ENCODE measurements around the gene SPTY2D1. TPM values are rescaled to one million over a fixed set of nuclear protein-coding genes. Genes with fewer than 3 reads are reported as not detected.

SPTY2D1 gene
- polyA plus RNA-seq, 1 donor (not counting 4 experiments of a cell fraction or from before 2014, with no cell fraction given), result 14.3 TPM

DNA sequence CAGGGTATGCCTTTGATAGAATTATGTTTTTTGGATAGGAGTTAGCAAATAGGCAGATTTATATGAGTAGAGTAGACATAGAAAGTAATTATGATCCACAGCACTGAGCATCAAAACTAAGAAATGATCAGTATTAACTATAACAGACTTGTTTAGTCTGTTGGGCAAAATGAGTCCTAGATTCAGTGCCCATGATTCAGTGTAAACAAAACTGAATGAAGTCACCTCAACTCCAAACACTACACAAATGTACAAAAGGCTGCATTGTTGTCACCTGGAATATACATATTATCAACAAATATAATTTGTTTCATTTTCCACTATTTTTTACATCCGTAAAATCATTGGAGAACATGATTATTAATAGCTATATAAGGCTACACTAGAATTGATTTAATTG lies 52.3 kb downstream of the SPTY2D1 start:
- Histone ChIP-seq H3K36me3 (ENCODE audit: control insufficient read depth in 2 of 2, extremely low read depth in 1 of 2, insufficient read depth in 2 of 2, low read length in 2 of 2) (peaks cover 0 to 4% of the 10 kb centered on the region in 2 experiments), H3K9ac (ENCODE audit: control insufficient read depth, extremely low read depth, insufficient read depth, low read length) (no peak overlapping the region), H3K79me2 (ENCODE audit: control insufficient read depth, insufficient read depth, low read length) (peaks cover 6% of the 10 kb centered on the region), H3K9me1 (ENCODE audit: control insufficient read depth, extremely low read depth, insufficient read depth, low read length) (no peaks in the 10 kb centered on the region), H3K4me1 (ENCODE audit: control insufficient read depth, extremely low read depth, insufficient read depth, low read length) (no peaks in the 10 kb centered on the region), H4K20me1 (ENCODE audit: control insufficient read depth, extremely low read depth, insufficient read depth, low read length) (no peaks in the 10 kb centered on the region), H3K4me2 (ENCODE audit: control insufficient read depth, extremely low read depth, insufficient read depth, low read depth, low read length) (no peak overlapping the region), H3K27me3 (ENCODE audit: control insufficient read depth, extremely low read depth, insufficient read depth, low read length) (no peaks in the 10 kb centered on the region), H3K4me3 (ENCODE audit: control insufficient read depth in 2 of 3, extremely low read depth in 1 of 3, insufficient read depth in 2 of 3, low read depth in 1 of 3, low read length in 3 of 3) (no peak overlapping the region), H2AFZ (ENCODE audit: control insufficient read depth, low read length) (no peak overlapping the region), H3K27ac (ENCODE audit: control insufficient read depth, insufficient read depth, low read length) (no peak overlapping the region), H3K9me3 (ENCODE audit: control insufficient read depth, low read depth, low read length) (no peaks in the 10 kb centered on the region)
- FAIRE-seq, result no peak
- TF ChIP-seq EZH2 (IDR thresholded peaks at IDR 0.05; ENCODE audit: low read length), result no peak
- TF ChIP-seq, protein P1, sequence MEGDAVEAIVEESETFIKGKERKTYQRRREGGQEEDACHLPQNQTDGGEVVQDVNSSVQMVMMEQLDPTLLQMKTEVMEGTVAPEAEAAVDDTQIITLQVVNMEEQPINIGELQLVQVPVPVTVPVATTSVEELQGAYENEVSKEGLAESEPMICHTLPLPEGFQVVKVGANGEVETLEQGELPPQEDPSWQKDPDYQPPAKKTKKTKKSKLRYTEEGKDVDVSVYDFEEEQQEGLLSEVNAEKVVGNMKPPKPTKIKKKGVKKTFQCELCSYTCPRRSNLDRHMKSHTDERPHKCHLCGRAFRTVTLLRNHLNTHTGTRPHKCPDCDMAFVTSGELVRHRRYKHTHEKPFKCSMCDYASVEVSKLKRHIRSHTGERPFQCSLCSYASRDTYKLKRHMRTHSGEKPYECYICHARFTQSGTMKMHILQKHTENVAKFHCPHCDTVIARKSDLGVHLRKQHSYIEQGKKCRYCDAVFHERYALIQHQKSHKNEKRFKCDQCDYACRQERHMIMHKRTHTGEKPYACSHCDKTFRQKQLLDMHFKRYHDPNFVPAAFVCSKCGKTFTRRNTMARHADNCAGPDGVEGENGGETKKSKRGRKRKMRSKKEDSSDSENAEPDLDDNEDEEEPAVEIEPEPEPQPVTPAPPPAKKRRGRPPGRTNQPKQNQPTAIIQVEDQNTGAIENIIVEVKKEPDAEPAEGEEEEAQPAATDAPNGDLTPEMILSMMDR (optimal IDR thresholded peaks at IDR 0.05 in 1 of 3, IDR thresholded peaks at IDR 0.05 in 1 of 3, conservative IDR thresholded peaks at IDR 0.05 in 1 of 3; ENCODE audit: extremely low read depth in 1 of 3, insufficient read depth in 2 of 3, low read length in 3 of 3), result no peak
- dilution Hi-C loops (cut with MboI; ENCODE audit: extremely low pct_ligation_motif_present, low sequenced_read_pairs), result no loop called here
- DNase-seq (ENCODE audit: low read depth, low spot score), result no peak

GRCh38 chr11:18580113-18580766 lies 53.9 kb downstream of the SPTY2D1 start:
- Histone ChIP-seq H3K4me2 (ENCODE audit: control insufficient read depth, extremely low read depth, insufficient read depth, low read depth, low read length) (no peak overlapping the region), H3K4me3 (ENCODE audit: control insufficient read depth in 2 of 3, extremely low read depth in 1 of 3, insufficient read depth in 2 of 3, low read depth in 1 of 3, low read length in 3 of 3) (no peak overlapping the region)
- dilution Hi-C loops (cut with MboI; ENCODE audit: extremely low pct_ligation_motif_present, low sequenced_read_pairs), result no loop called here

More at GRCh38 chr11:18580113-18580766, 53.9 kb downstream of the SPTY2D1 start:
- no peak overlapping the region for H3K27ac ChIP-seq (ENCODE audit: control insufficient read depth, insufficient read depth, low read length)
- no peaks in the 10 kb centered on the region for H3K79me2 ChIP-seq (ENCODE audit: control insufficient read depth, insufficient read depth, low read length)
- TF ChIP-seq EZH2 (IDR thresholded peaks at IDR 0.05; ENCODE audit: low read length), result no peak
- TF ChIP-seq, protein P1 (optimal IDR thresholded peaks at IDR 0.05 in 1 of 3, IDR thresholded peaks at IDR 0.05 in 1 of 3, conservative IDR thresholded peaks at IDR 0.05 in 1 of 3; ENCODE audit: extremely low read depth in 1 of 3, insufficient read depth in 2 of 3, low read length in 3 of 3), result no peak
- DNase-seq (ENCODE audit: low read depth, low spot score) (no peak), FAIRE-seq (no peak)
- H3K4me1 ChIP-seq (ENCODE audit: control insufficient read depth, extremely low read depth, insufficient read depth, low read length), result no peaks in the 10 kb centered on the region
- H4K20me1 ChIP-seq (ENCODE audit: control insufficient read depth, extremely low read depth, insufficient read depth, low read length), result no peaks in the 10 kb centered on the region
- H3K9me3 ChIP-seq (ENCODE audit: control insufficient read depth, low read depth, low read length), result no peaks in the 10 kb centered on the region
- no peak overlapping the region for H2AFZ ChIP-seq (ENCODE audit: control insufficient read depth, low read length)
- H3K9me1 ChIP-seq (ENCODE audit: control insufficient read depth, extremely low read depth, insufficient read depth, low read length), result no peaks in the 10 kb centered on the region
- no peak overlapping the region for H3K9ac ChIP-seq (ENCODE audit: control insufficient read depth, extremely low read depth, insufficient read depth, low read length)
- H3K27me3 ChIP-seq (ENCODE audit: control insufficient read depth, extremely low read depth, insufficient read depth, low read length), result no peaks in the 10 kb centered on the region
- H3K36me3 ChIP-seq (ENCODE audit: control insufficient read depth in 2 of 2, extremely low read depth in 1 of 2, insufficient read depth in 2 of 2, low read length in 2 of 2), result peaks cover 3 to 4% of the 10 kb centered on the region in 2 experiments

All from keratinocyte (primary cell).